AG09319 (cell line): ENCODE measurements around the gene GRAP.

Experiments
- DNase-seq: peaks from one replicate; pipeline ENCODE4 v3.0.0-alpha.2; 2010; ENCODE audit warnings: low read depth; ENCODE audit errors: extremely low read depth
- CTCF ChIP-seq: IDR thresholded peaks from 2 replicates; pipeline ENCODE4 v1.5.1; 2011; ENCODE audit warnings: low read depth, mild to moderate bottlenecking, inconsistent platforms, low read length, moderate library complexity

Gene GRAP

DNA sequence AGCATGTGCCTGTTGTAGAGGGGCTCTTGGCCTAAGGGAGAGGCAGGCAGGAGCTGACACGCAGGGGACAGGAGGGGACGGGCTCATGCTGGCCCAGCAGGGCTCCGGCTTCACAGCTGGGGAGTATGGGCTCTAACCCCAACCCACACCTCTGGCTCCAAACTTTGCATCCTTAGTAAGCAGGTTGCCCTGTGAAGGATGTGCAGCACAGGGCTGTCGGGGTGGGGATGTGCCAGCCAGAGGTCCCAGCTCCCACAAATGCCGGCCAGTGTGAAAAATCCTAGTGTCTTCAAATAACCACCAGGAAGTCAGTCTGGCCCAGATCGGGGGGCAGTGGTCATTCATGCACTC, 28.2 kb downstream of the GRAP start:
- no peak for DNase-seq
- no peak for TF ChIP-seq CTCF

- TF ChIP-seq CTCF: no peak
- no peak for DNase-seq
Observed at GRCh38 chr17:19017804-19018599, 28.8 kb downstream of the GRAP start.

GRCh38 chr17:19017401-19017800, 29.4 kb downstream of the GRAP start:
- no peak for DNase-seq
- no peak for TF ChIP-seq CTCF

DNA sequence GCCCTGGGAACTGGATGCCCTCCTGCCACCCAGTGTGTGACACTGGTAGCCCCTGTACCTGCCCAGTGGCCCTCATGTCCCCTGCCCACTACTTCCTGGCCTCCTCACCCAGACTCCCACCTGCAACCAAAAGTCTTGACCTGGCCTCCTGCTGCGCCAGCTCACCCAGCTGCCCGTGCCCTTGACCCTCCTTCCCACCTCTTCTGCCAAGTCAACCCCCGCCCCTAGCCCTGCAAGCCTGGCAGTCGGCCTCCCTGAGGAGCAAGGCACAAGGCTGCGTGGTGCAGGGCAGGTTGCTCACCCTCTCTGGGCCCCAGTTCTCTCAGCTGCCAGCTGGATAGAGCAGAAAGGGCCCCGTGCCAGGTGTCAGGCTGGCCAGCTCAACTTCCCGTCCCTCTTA, 29.9 kb downstream of the GRAP start:
- DNase-seq: no peak

GRCh38 chr17:19016297-19016696, 30.5 kb downstream of the GRAP start:
- no peak for DNase-seq
- TF ChIP-seq CTCF: no peak

More for the DNA sequence above, 29.9 kb downstream of the GRAP start:
- no peak for TF ChIP-seq CTCF

GRCh38 chr17:19015428-19015827, 31.3 kb downstream of the GRAP start:
- DNase-seq: no peak
- TF ChIP-seq CTCF: no peak

DNA sequence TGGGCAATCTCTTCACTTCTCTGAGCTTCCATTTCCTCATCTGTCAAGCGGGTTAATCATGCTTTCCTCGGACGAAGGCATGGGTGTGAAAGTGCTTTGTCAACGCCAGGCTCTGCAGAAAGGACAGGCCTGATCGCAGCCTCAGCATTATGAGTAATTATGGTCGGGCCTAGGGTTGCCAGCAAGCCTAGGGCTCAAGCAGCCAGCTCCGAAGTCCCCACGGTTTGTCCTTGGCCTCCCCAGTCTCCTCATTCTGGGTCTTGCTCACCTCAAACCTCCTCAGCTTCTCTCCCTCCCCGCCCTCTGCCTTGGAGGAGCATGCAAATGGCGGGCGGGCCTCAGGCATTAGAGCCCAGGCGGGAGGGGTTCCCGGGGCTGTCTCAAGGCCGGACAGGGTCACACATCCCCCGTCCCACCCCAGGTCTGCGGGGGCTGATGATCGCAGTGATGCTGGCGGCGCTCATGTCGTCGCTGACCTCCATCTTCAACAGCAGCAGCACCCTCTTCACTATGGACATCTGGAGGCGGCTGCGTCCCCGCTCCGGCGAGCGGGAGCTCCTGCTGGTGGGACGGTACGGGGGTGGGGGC, 32.0 kb downstream of the GRAP start:
- TF ChIP-seq CTCF: no peak
- no peak for DNase-seq
